B cell (primary cell): ENCODE data around the gene CFAP61. TPM values are rescaled to one million over a fixed set of nuclear protein-coding genes. Genes with fewer than 3 reads are reported as not detected.

ENCODE experiments used
- ATAC-seq: fragments of 200-7000 bp; cut with Tn5 transposase; one replicate; pipeline ENCODE4 v1.10.0; 2021; ENCODE audit warnings: low read depth, mild to moderate bottlenecking, moderate number of reproducible peaks, moderate library complexity
- CTCF ChIA-PET: fragments of 350-600 bp; sonication (Branson Sonifier 250); formaldehyde crosslinking; loops from one replicate; lab custom pipeline; 2021; ENCODE audit warnings: antibody characterized with exemption, inconsistent platforms; lab: Charles Lee
- POLR2A ChIA-PET: fragments of 350-600 bp; sonication (Branson Sonifier 250); formaldehyde crosslinking; loops from one replicate; lab custom pipeline; 2021; ENCODE audit warnings: antibody characterized with exemption; lab: Charles Lee
- DNase-seq: peaks from one replicate; pipeline ENCODE4 v3.0.0; 2013
- H2AFZ ChIP-seq: 2 replicates; pipeline ENCODE4 v1.6.1; 2012; ENCODE audit warnings: mild to moderate bottlenecking, low read depth, low read length; ENCODE audit not compliant: insufficient read depth, poor library complexity, severe bottlenecking
- H3K27ac ChIP-seq, 2 donors: 1 replicate in 1 of 2; 2 replicates in 1 of 2; pipeline ENCODE4 v1.5.1; 2012 to 2013; ENCODE audit warnings: low read length in 2 of 2, mild to moderate bottlenecking in 2 of 2, moderate library complexity in 1 of 2
- H3K27me3 ChIP-seq, 4 experiments: fragments of 200-600 bp in 1 of 4; sonication (generic) in 1 of 4; replicated peaks in 1 of 4; 1 replicate in 2 of 4; 2 replicates in 2 of 4; pipeline versions ENCODE4 v1.6.1 to v1.7.0; 2013 to 2016; ENCODE audit warnings: low read length in 3 of 4, mild to moderate bottlenecking in 2 of 4, mixed read lengths in 1 of 4, moderate library complexity in 1 of 4; ENCODE audit not compliant: insufficient read depth in 4 of 4, control insufficient read depth in 3 of 4; ENCODE audit errors: control extremely low read depth in 1 of 4
- H3K36me3 ChIP-seq, 2 experiments: replicated peaks in 1 of 2; 1 replicate in 1 of 2; 2 replicates in 1 of 2; pipeline versions ENCODE4 v1.6.1 to v1.7.1; 2013; ENCODE audit warnings: low read length in 1 of 2; ENCODE audit not compliant: insufficient read depth in 2 of 2, control insufficient read depth in 1 of 2; ENCODE audit errors: control extremely low read depth in 1 of 2, extremely low read depth in 1 of 2
- H3K4me1 ChIP-seq, 2 donors: fragments of 200-600 bp in 1 of 2; sonication (generic) in 1 of 2; 1 replicate in 1 of 2; 2 replicates in 1 of 2; pipeline versions ENCODE4 v1.5.1 to v1.6.1; 2013 to 2017; ENCODE audit warnings: low read length in 2 of 2; ENCODE audit not compliant: control insufficient read depth in 2 of 2, insufficient read depth in 2 of 2
- H3K4me2 ChIP-seq: replicated peaks from 2 replicates; pipeline ENCODE3; 2012; ENCODE audit warnings: mild to moderate bottlenecking, low read depth, low read length; ENCODE audit not compliant: poor library complexity, severe bottlenecking
- H3K4me3 ChIP-seq, 5 experiments: fragments of 200-600 bp in 1 of 5; sonication (generic) in 1 of 5; 1 replicate in 3 of 5; 2 replicates in 2 of 5; pipeline versions ENCODE4 v1.5.1 to v1.7.0; 2011 to 2016; ENCODE audit warnings: low read length in 4 of 5, mild to moderate bottlenecking in 4 of 5, low read depth in 2 of 5, control low read depth in 1 of 5, moderate library complexity in 1 of 5; ENCODE audit not compliant: insufficient read depth in 1 of 5; ENCODE audit errors: control extremely low read depth in 1 of 5, extremely low read depth in 1 of 5
- H3K79me2 ChIP-seq: fragments of 200-600 bp; sonication (generic); one replicate; pipeline ENCODE4 v1.6.0; 2016; ENCODE audit warnings: low read length; ENCODE audit not compliant: control insufficient read depth, insufficient read depth
- H3K9ac ChIP-seq: fragments of 200-600 bp; sonication (generic); 2 replicates; pipeline ENCODE4 v1.6.1; 2017; ENCODE audit warnings: mild to moderate bottlenecking, low read length, moderate library complexity
- H3K9me3 ChIP-seq, 3 donors: one replicate each; pipeline versions ENCODE4 v1.6.1 to v1.7.1; 2013; ENCODE audit warnings: low read length in 2 of 3; ENCODE audit not compliant: control insufficient read depth in 2 of 3, insufficient read depth in 1 of 3; ENCODE audit errors: control extremely low read depth in 1 of 3
- H4K20me1 ChIP-seq: 2 replicates; pipeline ENCODE4 v1.6.0; 2012; ENCODE audit warnings: mild to moderate bottlenecking, low read length; ENCODE audit not compliant: insufficient read depth, control insufficient read depth, poor library complexity, severe bottlenecking
- H3K27ac Mint-ChIP-seq: one replicate; pipeline ENCODE4 v1.8.0; 2021; ENCODE audit warnings: mixed read lengths
- H3K27me3 Mint-ChIP-seq: one replicate; pipeline ENCODE4 v1.8.0; 2021; ENCODE audit warnings: mixed read lengths
- H3K4me1 Mint-ChIP-seq: one replicate; pipeline ENCODE4 v1.8.0; 2021; ENCODE audit warnings: mixed read lengths
- H3K4me3 Mint-ChIP-seq: one replicate; pipeline ENCODE4 v1.8.0; 2021; ENCODE audit warnings: mixed read lengths
- H3K9me3 Mint-ChIP-seq: one replicate; pipeline ENCODE4 v1.8.0; 2022; ENCODE audit warnings: mixed read lengths; ENCODE audit not compliant: insufficient read depth
- CTCF ChIP-seq: fragments of 200-600 bp; IDR thresholded peaks from one replicate; pipeline ENCODE4 v1.8.0; 2022; ENCODE audit warnings: antibody characterized with exemption, mild to moderate bottlenecking
- EZH2 ChIP-seq: IDR thresholded peaks from 2 replicates; pipeline ENCODE4 v1.6.1; 2012; ENCODE audit warnings: borderline replicate concordance, low read depth, mild to moderate bottlenecking, moderate library complexity, low read length; ENCODE audit not compliant: insufficient read depth, poor library complexity, severe bottlenecking
- WGBS: methylation state at CpG from one replicate; pipeline ENCODE4 v1.1.5; 2013; ENCODE audit warnings: missing lambda C conversion rate; ENCODE audit not compliant: insufficient coverage; 5-methylcytosine and 5-hydroxymethylcytosine counted together
- intact Hi-C: fragments of 100-400 bp; cut with micrococcal nuclease; formaldehyde crosslinking; loops from one replicate; pipeline ENCODE4 v1.10.0; 2022
- polyA plus RNA-seq: library from polyadenylated mRNA; depleted of rRNA; stranded (reverse); fragments of >200 nt; gene quantifications from 2 replicates; pipeline ENCODE4 v1.2.3, GENCODE V29; 2012
- total RNA-seq, 2 donors: library from RNA; stranded (reverse); fragments of 120-200 nt in 1 of 2; gene quantifications; 1 replicate in 1 of 2; 2 replicates in 1 of 2; pipeline versions ENCODE4 v1.2.3 to v1.2.4, GENCODE V29; 2013 to 2022

The CFAP61 gene
- total and polyA plus RNA-seq, 2 donors (not counting 1 experiment from before 2014, with no cell fraction given): not detected

- 40% methylated on average over 1 of the region's 5 CpGs for WGBS
- CTCF ChIA-PET: no interaction called here
- H3K9me3 Mint-ChIP-seq: no peaks in the 10 kb centered on the region
- ATAC-seq: no peak
- no peak for DNase-seq
- intact Hi-C loops: no loop called here
- Histone ChIP-seq H2AFZ (no peak overlapping the region), H3K36me3 (no peaks in the 10 kb centered on the region), H3K9me3 (no peaks in the 10 kb centered on the region), H3K79me2 (no peaks in the 10 kb centered on the region), H3K27me3 (peaks cover 0 to 4% (median 0%) of the 10 kb centered on the region in 4 experiments), H3K27ac (no peak overlapping the region), H3K4me3 (no peak overlapping the region), H3K4me1 (no peaks in the 10 kb centered on the region), H4K20me1 (no peaks in the 10 kb centered on the region), H3K4me2 (no peak overlapping the region), H3K9ac (no peak overlapping the region)
- H3K4me3 Mint-ChIP-seq: no peak overlapping the region
- TF ChIP-seq EZH2 (no peak), CTCF (no peak)
- peaks cover 3% of the 10 kb centered on the region for H3K27me3 Mint-ChIP-seq
- no peaks in the 10 kb centered on the region for H3K4me1 Mint-ChIP-seq
- H3K27ac Mint-ChIP-seq: no peak overlapping the region
- POLR2A ChIA-PET: no interaction called here
Observed at GRCh38 chr20:20211274-20211987, 159.1 kb downstream of the CFAP61 start.

GRCh38 chr20:20211988-20212518, 159.7 kb downstream of the CFAP61 start:
- no peak overlapping the region for H3K27ac ChIP-seq
- no peak overlapping the region for H3K4me3 Mint-ChIP-seq
- intact Hi-C loops: no loop called here
- ATAC-seq (no peak), DNase-seq (no peak)
- no peak overlapping the region for H3K9ac ChIP-seq
- no peak overlapping the region for H2AFZ ChIP-seq
- H3K27me3 Mint-ChIP-seq: peaks cover 3% of the 10 kb centered on the region
- no peak for TF ChIP-seq CTCF
- TF ChIP-seq EZH2: no peak
- H3K27me3 ChIP-seq: peaks cover 0 to 1% (median 0%) of the 10 kb centered on the region in 4 experiments
- 93% methylated on average over 11 of the region's 11 CpGs for WGBS
- H3K4me3 ChIP-seq: no peak overlapping the region
- H3K79me2 ChIP-seq: no peaks in the 10 kb centered on the region
- ChIA-PET POLR2A (no interaction called here), CTCF (no interaction called here)
- H3K4me2 ChIP-seq: no peak overlapping the region
- no peaks in the 10 kb centered on the region for H4K20me1 ChIP-seq
- H3K9me3 ChIP-seq: no peaks in the 10 kb centered on the region
- no peaks in the 10 kb centered on the region for H3K4me1 Mint-ChIP-seq
- H3K27ac Mint-ChIP-seq: no peak overlapping the region
- no peaks in the 10 kb centered on the region for H3K36me3 ChIP-seq
- no peaks in the 10 kb centered on the region for H3K4me1 ChIP-seq
- H3K9me3 Mint-ChIP-seq: no peaks in the 10 kb centered on the region
